ENCODE data around the gene ADH6.

DNA sequence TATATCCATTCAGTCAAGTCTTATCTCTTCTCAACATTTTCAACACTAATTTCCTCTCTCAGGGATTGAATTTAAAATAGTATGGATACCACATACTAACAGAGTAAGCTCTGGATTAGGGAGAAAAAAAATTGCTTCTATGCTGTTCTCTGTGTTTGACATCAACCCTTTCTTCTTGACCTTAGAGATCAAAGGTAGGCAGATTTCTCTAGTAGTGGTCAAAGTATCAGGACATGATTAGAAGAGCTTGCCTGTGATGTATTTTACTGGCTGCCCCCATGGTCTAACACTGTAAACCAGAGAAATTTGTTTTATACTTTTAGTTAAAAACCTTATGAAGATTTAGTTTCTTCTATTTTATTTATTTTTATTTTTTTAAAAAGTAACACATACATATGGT, 8.3 kb downstream of the ADH6 start:
- TF ChIP-seq, protein P1, sequence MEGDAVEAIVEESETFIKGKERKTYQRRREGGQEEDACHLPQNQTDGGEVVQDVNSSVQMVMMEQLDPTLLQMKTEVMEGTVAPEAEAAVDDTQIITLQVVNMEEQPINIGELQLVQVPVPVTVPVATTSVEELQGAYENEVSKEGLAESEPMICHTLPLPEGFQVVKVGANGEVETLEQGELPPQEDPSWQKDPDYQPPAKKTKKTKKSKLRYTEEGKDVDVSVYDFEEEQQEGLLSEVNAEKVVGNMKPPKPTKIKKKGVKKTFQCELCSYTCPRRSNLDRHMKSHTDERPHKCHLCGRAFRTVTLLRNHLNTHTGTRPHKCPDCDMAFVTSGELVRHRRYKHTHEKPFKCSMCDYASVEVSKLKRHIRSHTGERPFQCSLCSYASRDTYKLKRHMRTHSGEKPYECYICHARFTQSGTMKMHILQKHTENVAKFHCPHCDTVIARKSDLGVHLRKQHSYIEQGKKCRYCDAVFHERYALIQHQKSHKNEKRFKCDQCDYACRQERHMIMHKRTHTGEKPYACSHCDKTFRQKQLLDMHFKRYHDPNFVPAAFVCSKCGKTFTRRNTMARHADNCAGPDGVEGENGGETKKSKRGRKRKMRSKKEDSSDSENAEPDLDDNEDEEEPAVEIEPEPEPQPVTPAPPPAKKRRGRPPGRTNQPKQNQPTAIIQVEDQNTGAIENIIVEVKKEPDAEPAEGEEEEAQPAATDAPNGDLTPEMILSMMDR (IDR thresholded peaks at IDR 0.05), result no peak
- no peak for TF ChIP-seq POLR2A (IDR thresholded peaks at IDR 0.05)

All from prostate gland (tissue), 2 donors.